K562 (cell line): ENCODE results near the gene SH2B2.

Experiments used
- ATF2 ChIP-seq: sonication (generic); formaldehyde crosslinking; IDR thresholded peaks from 2 replicates; pipeline ENCODE4 v1.8.1; 2022; ENCODE audit warnings: missing genetic modification reagents
- CTCF ChIP-seq, 3 experiments: IDR thresholded peaks in 2 of 3; conservative IDR thresholded peaks in 1 of 3; 2 replicates each; pipeline ENCODE4 v1.5.1; 2011 to 2012; ENCODE audit warnings: low read length in 3 of 3, mild to moderate bottlenecking in 3 of 3, control low read depth in 2 of 3, improper control_type of control experiment in 1 of 3, inconsistent platforms in 1 of 3, low read depth in 1 of 3, mixed read lengths in 1 of 3, moderate library complexity in 1 of 3; ENCODE audit not compliant: insufficient read depth in 2 of 3
- POLR2A ChIP-seq: fragments of 450-650 bp; conservative IDR thresholded peaks from 2 replicates; pipeline ENCODE4 v1.6.1; 2016

GRCh38 chr7:102284399-102284798 is 2.3 kb upstream of the SH2B2 start:
- TF ChIP-seq ATF2, result no peak
- TF ChIP-seq POLR2A, result no peak
- TF ChIP-seq CTCF (IDR thresholded peaks at IDR 0.05 in 2 of 3, conservative IDR thresholded peaks at IDR 0.05 in 1 of 3; ENCODE audit: insufficient read depth in 2 of 3, low read depth in 1 of 3, low read length in 3 of 3), result no peak
